Measurements from ENCODE around the gene THRA.

DNA sequence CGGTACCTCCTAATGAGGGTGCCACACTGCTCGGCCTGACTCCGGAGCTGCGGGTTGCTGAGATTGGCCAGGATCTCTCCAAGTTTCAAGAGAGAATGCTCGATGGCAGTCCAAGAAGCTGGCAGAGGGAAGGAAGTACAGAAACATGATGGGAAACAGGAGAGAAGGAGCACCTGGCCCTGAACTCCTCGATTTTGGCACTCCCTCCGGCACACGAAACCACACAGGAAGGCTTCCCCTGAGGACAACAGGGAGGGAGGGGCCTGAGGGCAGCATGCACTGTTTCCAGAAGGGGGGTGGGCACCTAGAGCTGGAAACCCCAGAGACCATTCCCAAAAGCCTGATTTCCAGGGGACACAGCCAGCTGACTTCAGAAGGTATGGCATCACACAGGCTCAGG is 29.4 kb upstream of the THRA start:
- TF ChIP-seq EZH2 (IDR thresholded peaks at IDR 0.05; ENCODE audit: borderline replicate concordance, low read depth, low read length, severe bottlenecking): no peak
- TF ChIP-seq, protein P1, sequence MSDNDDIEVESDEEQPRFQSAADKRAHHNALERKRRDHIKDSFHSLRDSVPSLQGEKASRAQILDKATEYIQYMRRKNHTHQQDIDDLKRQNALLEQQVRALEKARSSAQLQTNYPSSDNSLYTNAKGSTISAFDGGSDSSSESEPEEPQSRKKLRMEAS (IDR thresholded peaks at IDR 0.05; ENCODE audit: insufficient read depth, insufficient read length): no peak
- TF ChIP-seq, protein P2, sequence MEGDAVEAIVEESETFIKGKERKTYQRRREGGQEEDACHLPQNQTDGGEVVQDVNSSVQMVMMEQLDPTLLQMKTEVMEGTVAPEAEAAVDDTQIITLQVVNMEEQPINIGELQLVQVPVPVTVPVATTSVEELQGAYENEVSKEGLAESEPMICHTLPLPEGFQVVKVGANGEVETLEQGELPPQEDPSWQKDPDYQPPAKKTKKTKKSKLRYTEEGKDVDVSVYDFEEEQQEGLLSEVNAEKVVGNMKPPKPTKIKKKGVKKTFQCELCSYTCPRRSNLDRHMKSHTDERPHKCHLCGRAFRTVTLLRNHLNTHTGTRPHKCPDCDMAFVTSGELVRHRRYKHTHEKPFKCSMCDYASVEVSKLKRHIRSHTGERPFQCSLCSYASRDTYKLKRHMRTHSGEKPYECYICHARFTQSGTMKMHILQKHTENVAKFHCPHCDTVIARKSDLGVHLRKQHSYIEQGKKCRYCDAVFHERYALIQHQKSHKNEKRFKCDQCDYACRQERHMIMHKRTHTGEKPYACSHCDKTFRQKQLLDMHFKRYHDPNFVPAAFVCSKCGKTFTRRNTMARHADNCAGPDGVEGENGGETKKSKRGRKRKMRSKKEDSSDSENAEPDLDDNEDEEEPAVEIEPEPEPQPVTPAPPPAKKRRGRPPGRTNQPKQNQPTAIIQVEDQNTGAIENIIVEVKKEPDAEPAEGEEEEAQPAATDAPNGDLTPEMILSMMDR (IDR thresholded peaks at IDR 0.05; ENCODE audit: extremely low read depth in 1 of 2, insufficient read depth in 1 of 2, low read depth in 1 of 2, low read length in 2 of 2): no peak

Data from endothelial cell of umbilical vein (primary cell).